GM23338 (cell line): ENCODE results near the gene ARHGEF39. TPM values are rescaled to one million over a fixed set of nuclear protein-coding genes. Genes with fewer than 3 reads are reported as not detected.
A peak's percentile ranks its signal among the peaks of the same experiment; 100 is the strongest.

ENCODE experiments used
- ATAC-seq: fragments of 200-7000 bp; cut with Tn5 transposase; 3 replicates; pipeline ENCODE4 v1.9.1; 2020
- DNase-seq: peaks from one replicate; pipeline ENCODE4 v3.0.0-alpha.2; 2015; ENCODE audit warnings: low spot score
- H2AFZ ChIP-seq: fragments of 200-600 bp; sonication (generic); 2 replicates; pipeline ENCODE4 v1.8.0; 2016; ENCODE audit warnings: antibody characterized with exemption, mild to moderate bottlenecking, moderate library complexity
- H3F3A ChIP-seq: fragments of 200-600 bp; sonication (generic); replicated peaks from 2 replicates; pipeline ENCODE4 v1.8.0; 2017; ENCODE audit warnings: antibody characterized with exemption, mixed run types, low read depth
- H3K27ac ChIP-seq: fragments of 200-600 bp; sonication (generic); 2 replicates; pipeline ENCODE4 v1.6.1; 2016; ENCODE audit warnings: low read depth
- H3K27me3 ChIP-seq: fragments of 200-600 bp; sonication (generic); 2 replicates; pipeline ENCODE4 v1.8.0; 2016; ENCODE audit warnings: mild to moderate bottlenecking, mixed run types, moderate library complexity; ENCODE audit not compliant: insufficient read depth
- H3K36me3 ChIP-seq: fragments of 200-600 bp; sonication (generic); 2 replicates; pipeline ENCODE4 v1.8.0; 2016; ENCODE audit warnings: mild to moderate bottlenecking; ENCODE audit not compliant: insufficient read depth
- H3K4me1 ChIP-seq: fragments of 200-600 bp; sonication (generic); 2 replicates; pipeline ENCODE4 v1.8.0; 2016; ENCODE audit warnings: mild to moderate bottlenecking, moderate library complexity; ENCODE audit not compliant: insufficient read depth
- H3K4me2 ChIP-seq: fragments of 200-600 bp; sonication (generic); 2 replicates; pipeline ENCODE4 v1.7.1; 2017; ENCODE audit warnings: mixed run types
- H3K4me3 ChIP-seq: fragments of 200-600 bp; sonication (generic); 2 replicates; pipeline ENCODE4 v1.6.1; 2016; ENCODE audit warnings: mixed run types
- H3K79me2 ChIP-seq: fragments of 200-600 bp; sonication (generic); replicated peaks from 2 replicates; pipeline ENCODE4 v1.8.0; 2017; ENCODE audit warnings: mild to moderate bottlenecking; ENCODE audit not compliant: insufficient read depth
- H3K9me2 ChIP-seq: fragments of 200-600 bp; sonication (generic); 2 replicates; pipeline ENCODE4 v1.8.0; 2017; ENCODE audit not compliant: insufficient read depth
- H4K20me1 ChIP-seq: fragments of 200-600 bp; sonication (generic); replicated peaks from 2 replicates; pipeline ENCODE4 v1.8.0; 2017; ENCODE audit warnings: mild to moderate bottlenecking; ENCODE audit not compliant: insufficient read depth
- H3K27ac Mint-ChIP-seq: 2 replicates; pipeline ENCODE4 v1.8.0; 2020; ENCODE audit warnings: inconsistent platforms, mild to moderate bottlenecking, moderate library complexity, mixed read lengths
- H3K27me3 Mint-ChIP-seq: 3 replicates; pipeline ENCODE4 v1.8.0; 2022; ENCODE audit warnings: low read depth, mild to moderate bottlenecking, moderate library complexity, mixed read lengths, inconsistent platforms; ENCODE audit not compliant: insufficient read depth, poor library complexity
- H3K36me3 Mint-ChIP-seq: 3 replicates; pipeline ENCODE4 v1.8.0; 2021; ENCODE audit warnings: low read depth, mild to moderate bottlenecking, inconsistent platforms, moderate library complexity, mixed read lengths
- H3K4me1 Mint-ChIP-seq: 3 replicates; pipeline ENCODE4 v1.8.0; 2020; ENCODE audit warnings: mild to moderate bottlenecking, inconsistent platforms, mixed read lengths
- H3K4me3 Mint-ChIP-seq: 3 replicates; pipeline ENCODE4 v1.8.0; 2021; ENCODE audit warnings: moderate library complexity, mild to moderate bottlenecking, inconsistent platforms, mixed read lengths
- H3K9me3 Mint-ChIP-seq: 3 replicates; pipeline ENCODE4 v1.8.0; 2020; ENCODE audit warnings: moderate library complexity, mild to moderate bottlenecking, inconsistent platforms, mixed read lengths
- EZH2 ChIP-seq: fragments of 200-600 bp; sonication (generic); IDR thresholded peaks from one replicate; pipeline ENCODE4 v1.8.0; 2017; ENCODE audit warnings: antibody characterized with exemption, mild to moderate bottlenecking, low read depth; ENCODE audit not compliant: unreplicated experiment
- JUNB ChIP-seq: IDR thresholded peaks from one replicate; pipeline ENCODE4 v1.6.1; 2016; ENCODE audit warnings: antibody characterized with exemption; ENCODE audit not compliant: unreplicated experiment
- POLR2AphosphoS5 ChIP-seq: IDR thresholded peaks from 2 replicates; pipeline ENCODE4 v1.6.1; 2016; ENCODE audit warnings: antibody characterized with exemption, low read depth
- ZNF331 ChIP-seq: fragments of 250-450 bp; sonication (Bioruptor Pico); IDR thresholded peaks from 2 replicates; pipeline ENCODE4 v1.5.0; 2020; ENCODE audit warnings: low read depth, mild to moderate bottlenecking, moderate library complexity
- polyA plus RNA-seq: library from polyadenylated mRNA; unstranded; fragments of >200 nt; fragmentation: Nextera tagmentation; extraction: Ambion mirVana; gene quantifications from 2 replicates; pipeline ENCODE4 v1.2.1, GENCODE V29; 2016
- total RNA-seq: library from RNA; depleted of rRNA; stranded (reverse); fragments of >200 nt; shearing (Covaris generic); gene quantifications from 2 replicates; pipeline ENCODE4 v1.2.3, GENCODE V29; 2014
- TF ChIP-seq, protein P1 (sequence below): fragments of 250-450 bp; sonication (Bioruptor Pico); IDR thresholded peaks from 2 replicates; pipeline ENCODE4 v1.5.0; 2020; ENCODE audit warnings: mild to moderate bottlenecking, moderate library complexity
- TF ChIP-seq, protein P2 (sequence below): IDR thresholded peaks from 2 replicates; pipeline ENCODE4 v1.6.1; 2016; ENCODE audit warnings: antibody characterized with exemption

The ARHGEF39 gene
- total and polyA plus RNA-seq, 2 experiments from 2014 or later: 16.8 to 31.0 TPM

DNA sequence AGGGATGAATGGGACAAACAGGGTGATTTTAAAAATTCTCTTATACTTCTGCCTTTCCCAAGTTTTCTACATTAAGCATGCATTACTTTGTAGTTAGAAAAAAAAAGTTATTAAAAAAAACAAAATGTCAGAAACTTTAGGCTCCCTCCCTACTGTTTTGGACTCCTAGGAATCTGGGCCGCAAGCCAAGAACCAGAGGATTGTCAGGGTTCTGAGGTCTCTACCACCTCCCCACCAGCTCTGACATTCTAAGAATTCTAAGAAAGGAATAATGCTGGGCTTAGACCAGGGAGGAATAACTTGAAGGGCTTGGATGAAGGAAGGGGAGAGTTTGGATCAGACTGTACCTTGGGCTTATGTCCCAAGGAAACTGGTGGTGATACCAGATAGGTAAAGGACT is 1.1 kb upstream of the ARHGEF39 start (continued):
- TF ChIP-seq, protein P1, sequence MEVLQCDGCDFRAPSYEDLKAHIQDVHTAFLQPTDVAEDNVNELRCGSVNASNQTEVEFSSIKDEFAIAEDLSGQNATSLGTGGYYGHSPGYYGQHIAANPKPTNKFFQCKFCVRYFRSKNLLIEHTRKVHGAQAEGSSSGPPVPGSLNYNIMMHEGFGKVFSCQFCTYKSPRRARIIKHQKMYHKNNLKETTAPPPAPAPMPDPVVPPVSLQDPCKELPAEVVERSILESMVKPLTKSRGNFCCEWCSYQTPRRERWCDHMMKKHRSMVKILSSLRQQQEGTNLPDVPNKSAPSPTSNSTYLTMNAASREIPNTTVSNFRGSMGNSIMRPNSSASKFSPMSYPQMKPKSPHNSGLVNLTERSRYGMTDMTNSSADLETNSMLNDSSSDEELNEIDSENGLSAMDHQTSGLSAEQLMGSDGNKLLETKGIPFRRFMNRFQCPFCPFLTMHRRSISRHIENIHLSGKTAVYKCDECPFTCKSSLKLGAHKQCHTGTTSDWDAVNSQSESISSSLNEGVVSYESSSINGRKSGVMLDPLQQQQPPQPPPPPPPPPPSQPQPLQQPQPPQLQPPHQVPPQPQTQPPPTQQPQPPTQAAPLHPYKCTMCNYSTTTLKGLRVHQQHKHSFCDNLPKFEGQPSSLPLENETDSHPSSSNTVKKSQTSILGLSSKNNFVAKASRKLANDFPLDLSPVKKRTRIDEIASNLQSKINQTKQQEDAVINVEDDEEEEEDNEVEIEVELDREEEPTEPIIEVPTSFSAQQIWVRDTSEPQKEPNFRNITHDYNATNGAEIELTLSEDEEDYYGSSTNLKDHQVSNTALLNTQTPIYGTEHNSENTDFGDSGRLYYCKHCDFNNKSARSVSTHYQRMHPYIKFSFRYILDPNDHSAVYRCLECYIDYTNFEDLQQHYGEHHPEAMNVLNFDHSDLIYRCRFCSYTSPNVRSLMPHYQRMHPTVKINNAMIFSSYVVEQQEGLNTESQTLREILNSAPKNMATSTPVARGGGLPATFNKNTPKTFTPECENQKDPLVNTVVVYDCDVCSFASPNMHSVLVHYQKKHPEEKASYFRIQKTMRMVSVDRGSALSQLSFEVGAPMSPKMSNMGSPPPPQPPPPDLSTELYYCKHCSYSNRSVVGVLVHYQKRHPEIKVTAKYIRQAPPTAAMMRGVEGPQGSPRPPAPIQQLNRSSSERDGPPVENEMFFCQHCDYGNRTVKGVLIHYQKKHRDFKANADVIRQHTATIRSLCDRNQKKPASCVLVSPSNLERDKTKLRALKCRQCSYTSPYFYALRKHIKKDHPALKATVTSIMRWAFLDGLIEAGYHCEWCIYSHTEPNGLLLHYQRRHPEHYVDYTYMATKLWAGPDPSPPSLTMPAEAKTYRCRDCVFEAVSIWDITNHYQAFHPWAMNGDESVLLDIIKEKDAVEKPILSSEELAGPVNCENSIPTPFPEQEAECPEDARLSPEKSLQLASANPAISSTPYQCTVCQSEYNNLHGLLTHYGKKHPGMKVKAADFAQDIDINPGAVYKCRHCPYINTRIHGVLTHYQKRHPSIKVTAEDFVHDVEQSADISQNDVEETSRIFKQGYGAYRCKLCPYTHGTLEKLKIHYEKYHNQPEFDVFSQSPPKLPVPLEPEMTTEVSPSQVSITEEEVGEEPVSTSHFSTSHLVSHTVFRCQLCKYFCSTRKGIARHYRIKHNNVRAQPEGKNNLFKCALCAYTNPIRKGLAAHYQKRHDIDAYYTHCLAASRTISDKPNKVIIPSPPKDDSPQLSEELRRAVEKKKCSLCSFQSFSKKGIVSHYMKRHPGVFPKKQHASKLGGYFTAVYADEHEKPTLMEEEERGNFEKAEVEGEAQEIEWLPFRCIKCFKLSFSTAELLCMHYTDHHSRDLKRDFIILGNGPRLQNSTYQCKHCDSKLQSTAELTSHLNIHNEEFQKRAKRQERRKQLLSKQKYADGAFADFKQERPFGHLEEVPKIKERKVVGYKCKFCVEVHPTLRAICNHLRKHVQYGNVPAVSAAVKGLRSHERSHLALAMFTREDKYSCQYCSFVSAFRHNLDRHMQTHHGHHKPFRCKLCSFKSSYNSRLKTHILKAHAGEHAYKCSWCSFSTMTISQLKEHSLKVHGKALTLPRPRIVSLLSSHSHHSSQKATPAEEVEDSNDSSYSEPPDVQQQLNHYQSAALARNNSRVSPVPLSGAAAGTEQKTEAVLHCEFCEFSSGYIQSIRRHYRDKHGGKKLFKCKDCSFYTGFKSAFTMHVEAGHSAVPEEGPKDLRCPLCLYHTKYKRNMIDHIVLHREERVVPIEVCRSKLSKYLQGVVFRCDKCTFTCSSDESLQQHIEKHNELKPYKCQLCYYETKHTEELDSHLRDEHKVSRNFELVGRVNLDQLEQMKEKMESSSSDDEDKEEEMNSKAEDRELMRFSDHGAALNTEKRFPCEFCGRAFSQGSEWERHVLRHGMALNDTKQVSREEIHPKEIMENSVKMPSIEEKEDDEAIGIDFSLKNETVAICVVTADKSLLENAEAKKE (CRISPR knock-in tag): no peak
- TF ChIP-seq, protein P2, sequence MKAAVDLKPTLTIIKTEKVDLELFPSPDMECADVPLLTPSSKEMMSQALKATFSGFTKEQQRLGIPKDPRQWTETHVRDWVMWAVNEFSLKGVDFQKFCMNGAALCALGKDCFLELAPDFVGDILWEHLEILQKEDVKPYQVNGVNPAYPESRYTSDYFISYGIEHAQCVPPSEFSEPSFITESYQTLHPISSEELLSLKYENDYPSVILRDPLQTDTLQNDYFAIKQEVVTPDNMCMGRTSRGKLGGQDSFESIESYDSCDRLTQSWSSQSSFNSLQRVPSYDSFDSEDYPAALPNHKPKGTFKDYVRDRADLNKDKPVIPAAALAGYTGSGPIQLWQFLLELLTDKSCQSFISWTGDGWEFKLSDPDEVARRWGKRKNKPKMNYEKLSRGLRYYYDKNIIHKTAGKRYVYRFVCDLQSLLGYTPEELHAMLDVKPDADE: no peak
- no peak for TF ChIP-seq EZH2
- no peak for TF ChIP-seq ZNF331
- TF ChIP-seq JUNB: no peak

- peak overlapping the region; percentile 90 for H3K4me3 ChIP-seq
- H3K27me3 ChIP-seq: no peaks in the 10 kb centered on the region
- TF ChIP-seq POLR2AphosphoS5: no peak
- peaks cover 8% of the 10 kb centered on the region; the same call in 1 of the 2 replicates for H3K79me2 ChIP-seq
- H3K27ac Mint-ChIP-seq: peak overlapping the region; percentile 29
- H3K36me3 ChIP-seq: peaks cover 8% of the 10 kb centered on the region; the same call in 1 of the 2 replicates
- H3K27ac ChIP-seq: no peak overlapping the region
- H3K4me1 ChIP-seq: peaks cover 15% of the 10 kb centered on the region
- peak overlapping the region; percentile 97 for H2AFZ ChIP-seq
- peaks cover 33% of the 10 kb centered on the region for H3K4me1 Mint-ChIP-seq
- peaks cover 28% of the 10 kb centered on the region for H3K36me3 Mint-ChIP-seq
- H3K9me2 ChIP-seq: peaks cover 12% of the 10 kb centered on the region
- H3K27me3 Mint-ChIP-seq: peaks cover 14% of the 10 kb centered on the region
- ATAC-seq: no peak
- no peaks in the 10 kb centered on the region; the same call in 2 of the 3 replicates for H3K9me3 Mint-ChIP-seq
- no peaks in the 10 kb centered on the region for H4K20me1 ChIP-seq
- H3K4me2 ChIP-seq: peak overlapping the region; percentile 97
- peak overlapping the region; percentile 81 for H3K4me3 Mint-ChIP-seq
- H3F3A ChIP-seq: peaks cover 13% of the 10 kb centered on the region; the same call in 1 of the 2 replicates
- DNase-seq: no peak
Measured at GRCh38 chr9:35665471-35665818, 450 bp upstream of the ARHGEF39 start.
